Stimulated activated CD4-positive, alpha-beta T cell treated with anti-CD3 and anti-CD28 coated beads, Interleukin-1b, Interleukin-23, amount 100 ng/mL, for 1 hour (primary cell): ENCODE results near the gene MVK.
A peak's percentile ranks its signal among the peaks of the same experiment; 100 is the strongest.
"Not testable (repeated sequence)": the region's sequence is repeated elsewhere in the genome, so short reads cannot be mapped to it uniquely, and the experiment has no call there.

Source experiments
- DNase-seq, 2 donors: peaks; one replicate each; pipeline ENCODE4 v3.0.0-alpha.2; 2020; ENCODE audit warnings: low read depth in 2 of 2

MVK gene

DNA sequence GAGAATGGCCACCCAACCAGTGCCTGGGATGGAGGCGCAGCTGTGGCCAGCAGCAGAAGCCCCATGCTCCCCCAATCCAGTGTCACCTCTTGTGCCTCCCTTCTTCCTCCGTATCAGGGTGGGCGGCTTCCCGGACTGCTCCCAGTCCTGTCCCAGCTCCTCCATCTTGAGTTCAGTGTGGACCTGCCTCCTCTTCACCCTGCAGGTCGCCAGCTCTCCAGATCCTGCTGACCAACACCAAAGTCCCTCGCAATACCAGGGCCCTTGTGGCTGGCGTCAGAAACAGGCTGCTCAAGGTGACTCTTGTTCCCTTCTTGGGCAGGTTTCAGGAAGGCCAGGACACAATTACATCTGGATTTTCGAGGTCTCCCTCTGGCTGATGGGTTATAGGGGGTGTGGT is 17.0 kb downstream of the MVK start:
- no peak for DNase-seq

GRCh38 chr12:109591041-109591440 is 17.4 kb downstream of the MVK start:
- no peak for DNase-seq

DNA sequence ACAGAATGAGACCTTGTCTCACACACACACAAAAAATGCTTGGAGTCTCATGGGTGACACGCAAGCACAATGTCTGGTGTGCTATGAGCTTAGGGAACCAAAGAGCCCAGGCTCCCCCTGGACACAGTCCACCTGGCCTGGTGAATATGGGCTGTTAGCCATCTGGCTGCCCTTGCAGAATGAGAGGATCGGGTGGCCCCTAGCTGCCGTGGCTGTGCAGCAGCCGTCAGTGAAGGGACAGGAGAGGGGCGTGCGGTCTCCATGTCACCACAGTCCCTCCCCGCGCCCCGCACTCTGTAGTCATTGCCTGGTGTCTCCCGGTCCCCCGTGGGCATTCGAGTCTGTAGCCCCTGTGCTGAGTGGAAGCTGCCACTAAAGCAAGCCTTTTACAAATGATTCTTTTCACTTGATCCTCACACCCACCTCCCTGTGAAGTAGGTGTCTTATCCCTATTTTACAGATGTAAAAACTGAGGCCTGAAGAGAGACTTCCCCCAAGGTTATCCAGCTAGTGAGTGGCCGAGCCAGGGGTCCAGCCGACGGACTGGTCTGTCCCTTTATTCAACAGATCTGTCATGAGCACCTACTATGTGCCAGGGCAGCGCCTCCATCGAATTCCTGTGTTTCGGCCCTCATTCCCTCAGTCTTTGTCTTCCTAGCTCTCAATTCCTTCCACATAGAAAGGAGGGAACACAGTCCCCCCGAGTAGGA is 18.8 kb downstream of the MVK start:
- no peak for DNase-seq

- no peak for DNase-seq
Observed at GRCh38 chr12:109592905-109593272, 19.3 kb downstream of the MVK start.

- DNase-seq, result no peak
Observed at GRCh38 chr12:109594556-109595317, 21.1 kb downstream of the MVK start.

DNA sequence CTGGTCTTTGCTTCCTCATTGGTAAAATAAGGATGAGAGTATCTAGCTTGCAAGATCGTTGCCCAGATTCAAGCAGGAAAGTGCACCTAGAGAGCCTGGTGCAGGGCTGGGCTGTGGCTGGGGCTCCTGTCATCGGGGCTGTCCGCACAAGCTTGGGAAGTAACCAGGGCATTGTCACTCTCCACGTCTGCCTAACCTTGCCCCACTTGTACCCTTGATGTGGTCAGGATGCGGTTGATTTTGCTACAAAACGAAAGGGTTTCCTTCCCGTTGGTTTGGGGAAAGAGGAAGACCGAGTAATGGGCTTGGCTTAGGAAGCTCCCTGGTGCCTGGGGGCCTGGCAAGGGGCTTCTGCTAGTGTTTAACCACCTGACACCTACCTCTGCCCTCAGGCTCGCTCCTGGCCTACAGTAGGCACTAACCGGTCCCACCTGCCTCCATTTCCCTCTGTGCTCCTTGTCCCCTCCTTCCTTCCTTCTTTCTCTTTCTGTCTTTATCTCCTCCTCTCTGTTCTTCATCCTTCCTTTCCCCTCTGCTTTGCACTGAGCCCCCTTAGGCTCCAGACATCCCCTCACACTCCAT is 21.8 kb downstream of the MVK start:
- DNase-seq, result no peak

DNA sequence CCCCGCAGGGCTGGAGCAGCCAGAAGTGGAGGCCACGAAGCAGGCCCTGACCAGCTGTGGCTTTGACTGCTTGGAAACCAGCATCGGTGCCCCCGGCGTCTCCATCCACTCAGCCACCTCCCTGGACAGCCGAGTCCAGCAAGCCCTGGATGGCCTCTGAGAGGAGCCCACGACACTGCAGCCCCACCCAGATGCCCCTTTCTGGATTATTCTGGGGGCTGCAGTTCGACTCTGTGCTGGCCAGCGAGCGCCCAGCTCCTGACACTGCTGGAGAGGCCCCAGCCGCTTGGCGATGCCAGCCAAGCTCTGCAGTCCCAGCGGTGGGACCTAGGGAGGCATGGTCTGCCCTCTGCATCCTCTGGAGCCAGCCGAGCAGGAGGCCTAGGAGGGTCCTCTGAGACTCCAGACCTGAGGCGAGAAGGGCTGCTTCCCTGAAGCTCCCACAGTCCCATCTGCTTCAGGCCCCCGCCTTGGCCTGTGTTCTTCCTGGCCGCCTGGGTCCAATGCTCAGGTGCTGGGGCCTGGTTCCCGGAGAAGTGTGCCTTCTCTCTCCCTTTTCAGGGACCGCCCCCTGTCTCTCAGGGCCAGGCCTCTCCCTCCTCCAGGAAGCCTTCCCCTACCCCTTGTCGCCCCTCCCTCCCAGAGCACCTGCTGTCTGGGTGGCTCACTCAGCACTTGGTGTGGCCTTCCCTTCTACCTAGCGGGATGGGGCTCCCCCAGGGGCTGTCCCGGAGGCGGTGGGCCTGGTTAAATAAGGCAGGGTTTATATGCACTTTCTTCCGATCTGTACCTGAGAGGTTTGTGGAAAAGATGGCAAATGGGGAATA is 23.0 kb downstream of the MVK start:
- no peak for DNase-seq

DNA sequence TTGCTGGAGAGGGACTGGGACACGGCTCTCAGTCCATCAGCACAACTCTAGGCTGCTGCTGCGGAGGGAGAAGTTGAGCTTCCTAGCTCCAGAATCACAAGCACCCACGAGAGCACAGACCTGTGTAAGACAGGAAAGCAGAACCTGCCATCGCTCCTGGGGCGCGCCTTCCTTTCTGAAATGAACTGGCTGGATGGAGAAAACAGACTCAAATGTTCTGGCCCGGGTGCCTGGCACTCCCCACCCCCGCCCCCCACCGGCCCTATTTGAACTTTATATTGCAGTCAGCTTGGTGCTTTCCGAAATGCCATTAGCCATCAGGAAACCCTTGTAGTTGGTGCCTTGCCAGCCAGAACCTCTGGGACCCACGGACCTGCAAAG is 23.8 kb downstream of the MVK start:
- no peak for DNase-seq

GRCh38 chr12:109597795-109598427 is 24.3 kb downstream of the MVK start:
- peak; percentile 11 to 41 for DNase-seq

DNA sequence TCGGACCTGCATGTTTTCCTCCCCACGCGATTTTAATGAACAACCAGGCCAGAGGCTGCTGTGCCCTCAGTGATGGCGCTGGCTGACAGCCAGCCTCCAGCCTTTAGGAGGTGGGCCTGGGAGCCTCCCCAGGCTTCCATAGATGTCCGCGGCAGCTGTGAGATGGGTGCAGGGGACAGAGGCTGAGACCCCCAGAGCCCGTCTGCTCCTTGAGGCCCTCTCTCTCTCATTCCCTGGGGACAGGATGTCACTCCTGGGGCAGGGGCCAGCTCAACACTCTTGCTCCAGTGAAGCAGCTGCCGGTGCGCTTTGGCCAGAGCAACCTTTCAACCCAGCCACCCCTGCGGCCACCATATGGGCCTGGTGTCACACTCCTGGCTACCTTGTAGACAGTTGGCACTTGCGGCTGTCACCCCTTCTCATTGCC is 24.8 kb downstream of the MVK start:
- DNase-seq, result no peak

DNA sequence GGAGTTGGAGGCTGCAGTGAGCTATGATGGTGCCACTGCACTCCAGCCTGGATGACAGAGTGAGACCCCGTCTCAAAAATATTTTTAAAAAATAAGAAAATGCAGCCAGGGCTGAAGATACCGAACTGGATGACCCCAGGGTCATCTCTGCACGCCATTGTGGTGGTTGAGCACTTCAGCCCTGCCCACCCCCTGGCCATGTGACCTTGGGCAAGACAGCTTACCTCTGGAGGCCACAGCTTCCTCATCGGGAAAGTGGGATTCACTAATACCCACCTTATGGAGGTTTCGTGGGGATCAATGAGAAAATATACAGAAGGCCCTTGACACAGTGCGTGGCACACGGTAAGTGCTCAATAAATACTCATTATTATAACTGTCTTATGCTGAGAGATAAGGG is 25.5 kb downstream of the MVK start:
- DNase-seq, result no peak

DNA sequence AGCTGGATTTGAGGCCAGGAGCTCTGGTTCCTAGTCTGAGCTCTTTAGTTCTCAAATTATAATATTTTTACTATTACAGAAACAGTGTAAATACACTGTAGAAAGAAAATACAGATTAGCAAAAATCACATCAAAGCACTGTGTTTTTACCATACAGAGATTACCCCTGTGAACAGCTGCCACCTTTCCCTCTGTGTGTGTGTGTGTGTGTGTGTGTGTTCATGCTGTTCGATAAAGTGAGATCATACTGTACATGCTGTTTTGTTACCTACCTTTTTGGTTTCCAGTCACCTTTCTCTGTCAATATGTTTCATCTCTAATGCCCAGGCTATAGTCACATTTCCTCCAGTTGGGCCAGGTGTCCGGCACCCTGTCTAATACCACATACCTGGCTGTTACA is 26.9 kb downstream of the MVK start:
- DNase-seq, result no peak

DNA sequence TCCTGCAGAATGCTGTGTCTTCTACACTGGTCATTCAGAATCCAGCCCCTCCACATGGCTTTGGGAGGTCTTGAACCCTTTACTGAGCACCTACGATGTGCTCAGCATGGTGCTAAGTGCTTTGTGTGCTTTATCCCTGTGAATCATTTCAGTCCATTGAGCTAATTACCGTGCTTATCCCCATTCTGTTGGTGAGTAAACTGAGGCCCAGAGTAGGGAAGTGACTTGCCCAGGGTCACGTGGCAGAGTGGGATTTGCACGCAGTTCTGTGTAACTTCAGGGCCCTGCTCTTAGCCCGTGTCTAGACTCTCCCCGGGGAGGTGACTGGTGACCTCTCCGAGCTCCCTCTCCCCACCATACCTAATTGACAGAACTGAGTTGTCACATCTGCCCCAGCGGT is 27.4 kb downstream of the MVK start:
- DNase-seq, result no peak

GRCh38 chr12:109601557-109601956 is 28.0 kb downstream of the MVK start:
- DNase-seq, result no peak

- not testable (repeated sequence) for DNase-seq
Observed at GRCh38 chr12:109602132-109602531, 28.5 kb downstream of the MVK start.

DNA sequence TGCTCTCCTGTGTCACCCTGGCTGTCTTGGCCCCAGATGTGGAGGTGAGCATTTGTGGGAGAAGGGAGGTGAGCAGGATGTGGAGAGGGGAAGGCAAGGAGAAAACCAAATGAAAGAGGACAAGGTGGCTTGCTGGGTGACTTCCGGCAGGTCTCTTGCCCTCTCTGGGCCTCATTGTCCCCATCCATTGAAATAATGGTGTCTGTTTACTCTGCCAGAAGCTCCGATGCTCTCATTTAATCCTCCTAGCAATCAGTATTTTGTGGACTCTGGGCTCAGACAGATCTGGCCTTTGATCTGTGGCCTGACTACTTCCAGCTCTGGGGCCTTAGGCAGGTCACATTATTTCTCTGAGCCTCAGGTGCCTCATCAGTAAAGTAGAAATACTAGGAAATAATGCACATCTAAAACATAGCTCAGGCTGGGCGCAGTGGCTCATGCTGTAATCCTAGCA is 30.6 kb downstream of the MVK start:
- DNase-seq, result no peak

GRCh38 chr12:109605016-109605415 is 31.4 kb downstream of the MVK start:
- DNase-seq, result no peak

- no peak for DNase-seq
Observed at GRCh38 chr12:109605599-109606228, 32.1 kb downstream of the MVK start.

GRCh38 chr12:109606320-109607028 is 32.9 kb downstream of the MVK start:
- no peak for DNase-seq

DNA sequence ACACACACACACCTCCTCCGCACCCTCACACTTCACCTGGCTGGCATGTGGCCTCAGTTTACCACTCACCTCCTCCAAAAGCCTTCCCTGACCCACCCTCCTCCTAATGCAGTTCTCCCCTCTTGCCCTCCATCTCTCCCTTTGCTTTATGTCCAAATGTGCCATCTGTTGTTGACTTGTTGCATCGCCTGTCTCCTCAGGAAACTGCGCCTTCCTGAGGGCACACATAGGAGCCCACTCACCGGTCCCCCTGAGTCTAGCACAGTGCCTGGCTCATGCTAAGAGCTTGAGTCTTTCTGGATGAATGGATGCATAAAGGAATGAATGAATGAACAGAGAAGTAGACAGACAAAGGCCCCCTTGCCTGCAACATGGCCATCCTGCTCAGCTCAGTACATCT is 34.0 kb downstream of the MVK start:
- DNase-seq, result no peak

- no peak for DNase-seq
Observed at GRCh38 chr12:109608270-109608669, 34.7 kb downstream of the MVK start.
